GM06990 (cell line): ENCODE measurements around the gene RPL11.

ENCODE experiments used
- DNase-seq: peaks from one replicate; pipeline ENCODE4 v3.0.0-alpha.2; 2011; ENCODE audit not compliant: insufficient read length; ENCODE audit errors: extremely low read depth
- H3K27me3 ChIP-seq: replicated peaks from 2 replicates; pipeline ENCODE4 v1.6.0; 2011; ENCODE audit warnings: low read length; ENCODE audit not compliant: control insufficient read depth, insufficient read depth
- H3K36me3 ChIP-seq: 2 replicates; pipeline ENCODE4 v1.5.1; 2011; ENCODE audit warnings: low read length; ENCODE audit not compliant: control insufficient read depth, insufficient read depth
- H3K4me3 ChIP-seq: replicated peaks from 2 replicates; pipeline ENCODE4 v1.5.1; 2011; ENCODE audit warnings: low read depth, mild to moderate bottlenecking, control low read depth, low read length
- CTCF ChIP-seq: IDR thresholded peaks from 2 replicates; pipeline ENCODE4 v1.5.1; 2011; ENCODE audit warnings: low read length, control low read depth, mild to moderate bottlenecking, inconsistent platforms; ENCODE audit not compliant: insufficient read depth, poor library complexity, severe bottlenecking

The RPL11 gene

DNA sequence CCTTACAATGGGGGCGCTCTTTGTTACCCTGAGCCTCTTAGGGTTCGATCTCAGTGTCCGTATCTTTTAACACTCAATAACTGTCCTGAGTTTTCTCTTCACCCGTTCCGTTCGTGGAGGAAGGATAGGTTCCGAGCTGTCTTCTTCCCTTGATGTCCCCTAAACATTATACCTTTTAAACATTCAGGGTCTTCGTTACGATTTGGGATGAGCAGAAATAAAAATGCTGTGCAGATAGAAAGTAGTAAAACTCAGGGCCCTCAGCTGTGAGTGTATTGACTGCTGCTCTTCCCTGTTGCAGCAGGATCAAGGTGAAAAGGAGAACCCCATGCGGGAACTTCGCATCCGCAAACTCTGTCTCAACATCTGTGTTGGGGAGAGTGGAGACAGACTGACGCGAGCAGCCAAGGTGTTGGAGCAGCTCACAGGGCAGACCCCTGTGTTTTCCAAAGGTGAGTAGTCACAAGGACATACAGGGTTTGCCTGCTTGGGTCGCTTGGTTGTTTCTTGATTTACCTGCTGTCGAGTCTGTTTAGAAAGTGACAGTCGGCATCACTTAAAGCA is 784 bp downstream of the RPL11 start:
- peak; percentile 10 for DNase-seq
- H3K27me3 ChIP-seq, result no peaks in the 10 kb centered on the region
- H3K36me3 ChIP-seq, result peaks cover 21% of the 10 kb centered on the region
- peak overlapping the region; percentile 82 for H3K4me3 ChIP-seq
- TF ChIP-seq CTCF, result no peak

GRCh38 chr1:23693599-23693998 is 2.0 kb downstream of the RPL11 start:
- no peak for DNase-seq
- H3K36me3 ChIP-seq, result peaks cover 23% of the 10 kb centered on the region
- no peak for TF ChIP-seq CTCF
- H3K4me3 ChIP-seq, result peak overlapping the region; percentile 82
- no peaks in the 10 kb centered on the region for H3K27me3 ChIP-seq

DNA sequence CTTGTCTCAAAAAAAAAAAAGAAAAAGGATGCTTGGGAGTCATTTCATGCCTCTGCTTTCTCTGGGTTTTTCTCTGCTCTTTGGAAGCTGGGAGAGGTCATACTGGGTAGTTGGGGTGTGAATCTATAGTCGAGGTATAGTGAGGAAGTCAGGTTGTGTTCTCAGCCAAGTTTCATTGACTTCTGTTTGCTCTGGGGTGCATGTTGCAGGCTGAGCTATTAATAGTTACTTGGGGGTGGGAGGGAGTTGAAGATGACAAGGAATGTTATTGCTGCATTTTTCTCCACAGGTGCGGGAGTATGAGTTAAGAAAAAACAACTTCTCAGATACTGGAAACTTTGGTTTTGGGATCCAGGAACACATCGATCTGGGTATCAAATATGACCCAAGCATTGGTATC is 2.8 kb downstream of the RPL11 start:
- Histone ChIP-seq H3K27me3 (no peaks in the 10 kb centered on the region), H3K36me3 (peaks cover 24% of the 10 kb centered on the region), H3K4me3 (peak overlapping the region; percentile 33)
- no peak for DNase-seq
- TF ChIP-seq CTCF, result no peak

DNA sequence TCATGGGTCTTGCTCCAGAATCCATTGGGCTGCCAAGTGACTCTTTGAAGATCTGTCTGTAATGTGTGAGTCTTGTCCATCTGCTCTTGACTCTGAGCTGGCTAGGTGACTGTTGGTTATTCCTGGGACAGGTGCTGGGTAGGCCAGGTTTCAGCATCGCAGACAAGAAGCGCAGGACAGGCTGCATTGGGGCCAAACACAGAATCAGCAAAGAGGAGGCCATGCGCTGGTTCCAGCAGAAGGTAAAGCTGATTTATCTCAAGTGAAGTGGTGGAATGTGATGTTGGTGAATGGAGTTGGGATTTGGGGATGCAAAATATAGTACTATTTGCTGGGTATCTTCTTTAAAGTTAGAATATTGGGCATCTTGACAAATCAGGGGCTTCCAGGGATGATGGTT is 4.1 kb downstream of the RPL11 start:
- no peaks in the 10 kb centered on the region for H3K27me3 ChIP-seq
- DNase-seq, result no peak
- H3K36me3 ChIP-seq, result peaks cover 30% of the 10 kb centered on the region
- no peak overlapping the region for H3K4me3 ChIP-seq
- TF ChIP-seq CTCF, result no peak

- TF ChIP-seq CTCF, result no peak
- H3K36me3 ChIP-seq, result peaks cover 32% of the 10 kb centered on the region
- H3K4me3 ChIP-seq, result no peak overlapping the region
- H3K27me3 ChIP-seq, result no peaks in the 10 kb centered on the region
- DNase-seq, result no peak
These were observed 4.9 kb downstream of the RPL11 start for GRCh38 chr1:23696335-23696989.
